Smooth muscle cell (in vitro differentiated cells): Measurements from ENCODE around the gene HERPUD1. TPM values are rescaled to one million over a fixed set of nuclear protein-coding genes. Genes with fewer than 3 reads are reported as not detected.

Experiments
- DNase-seq: peaks from one replicate; lab custom pipeline; 2025; ENCODE audit not compliant: unreplicated experiment; lab: John Stamatoyannopoulos, UW
- H2AFZ ChIP-seq: fragments of 200-600 bp; sonication (generic); 2 replicates; pipeline ENCODE4 v1.6.0; 2016; ENCODE audit warnings: antibody characterized with exemption, low read depth, mild to moderate bottlenecking
- H3F3A ChIP-seq: fragments of 200-600 bp; sonication (generic); 2 replicates; pipeline ENCODE4 v1.6.0; 2017; ENCODE audit warnings: antibody characterized with exemption, low read depth
- H3K27ac ChIP-seq: fragments of 200-600 bp; sonication (generic); 2 replicates; pipeline ENCODE4 v1.5.1; 2016; ENCODE audit warnings: low read depth, mild to moderate bottlenecking
- H3K27me3 ChIP-seq: fragments of 200-600 bp; sonication (generic); 2 replicates; pipeline ENCODE4 v1.6.1; 2016; ENCODE audit warnings: low read depth, mild to moderate bottlenecking
- H3K36me3 ChIP-seq: fragments of 200-600 bp; sonication (generic); 2 replicates; pipeline ENCODE4 v1.5.1; 2016; ENCODE audit warnings: low read depth
- H3K4me1 ChIP-seq: fragments of 200-600 bp; sonication (generic); 2 replicates; pipeline ENCODE4 v1.5.1; 2016; ENCODE audit warnings: low read depth
- H3K4me2 ChIP-seq: fragments of 200-600 bp; sonication (generic); 2 replicates; pipeline ENCODE4 v1.6.0; 2016; ENCODE audit warnings: mild to moderate bottlenecking
- H3K4me3 ChIP-seq: fragments of 200-600 bp; sonication (generic); 2 replicates; pipeline ENCODE4 v1.5.1; 2016; ENCODE audit warnings: mild to moderate bottlenecking
- H3K79me2 ChIP-seq: fragments of 200-600 bp; sonication (generic); 2 replicates; pipeline ENCODE4 v1.6.0; 2016; ENCODE audit warnings: low read depth, mild to moderate bottlenecking
- H3K9ac ChIP-seq: fragments of 200-600 bp; sonication (generic); 2 replicates; pipeline ENCODE4 v1.6.0; 2016; ENCODE audit warnings: low read depth
- H3K9me3 ChIP-seq: fragments of 200-600 bp; sonication (generic); replicated peaks from 2 replicates; pipeline ENCODE4 v1.5.1; 2016; ENCODE audit warnings: low read depth
- H4K20me1 ChIP-seq: fragments of 200-600 bp; sonication (generic); 2 replicates; pipeline ENCODE4 v1.6.0; 2016; ENCODE audit warnings: low read depth
- WGBS: methylation state at CpG from one replicate; pipeline ENCODE4 v1.1.7; 2016; ENCODE audit warnings: low lambda C conversion rate; 5-methylcytosine and 5-hydroxymethylcytosine counted together
- polyA plus RNA-seq: library from polyadenylated mRNA; unstranded; fragments of >200 nt; fragmentation: Nextera tagmentation; extraction: Ambion mirVana; gene quantifications from 2 replicates; pipeline ENCODE4 v1.2.1, GENCODE V29; 2016
- total RNA-seq: library from RNA; depleted of rRNA; stranded (reverse); fragments of >200 nt; gene quantifications from 2 replicates; pipeline ENCODE4 v1.2.3, GENCODE V29; 2014
- TF ChIP-seq, protein P1 (sequence below): fragments of 200-600 bp; sonication (generic); IDR thresholded peaks from 2 replicates; pipeline ENCODE4 v1.5.1; 2017; ENCODE audit warnings: borderline replicate concordance, mild to moderate bottlenecking, antibody characterized with exemption; ENCODE audit not compliant: insufficient read depth, poor library complexity, severe bottlenecking

The HERPUD1 gene
- total and polyA plus RNA-seq, 2 experiments from 2014 or later: 253 to 291 TPM

DNA sequence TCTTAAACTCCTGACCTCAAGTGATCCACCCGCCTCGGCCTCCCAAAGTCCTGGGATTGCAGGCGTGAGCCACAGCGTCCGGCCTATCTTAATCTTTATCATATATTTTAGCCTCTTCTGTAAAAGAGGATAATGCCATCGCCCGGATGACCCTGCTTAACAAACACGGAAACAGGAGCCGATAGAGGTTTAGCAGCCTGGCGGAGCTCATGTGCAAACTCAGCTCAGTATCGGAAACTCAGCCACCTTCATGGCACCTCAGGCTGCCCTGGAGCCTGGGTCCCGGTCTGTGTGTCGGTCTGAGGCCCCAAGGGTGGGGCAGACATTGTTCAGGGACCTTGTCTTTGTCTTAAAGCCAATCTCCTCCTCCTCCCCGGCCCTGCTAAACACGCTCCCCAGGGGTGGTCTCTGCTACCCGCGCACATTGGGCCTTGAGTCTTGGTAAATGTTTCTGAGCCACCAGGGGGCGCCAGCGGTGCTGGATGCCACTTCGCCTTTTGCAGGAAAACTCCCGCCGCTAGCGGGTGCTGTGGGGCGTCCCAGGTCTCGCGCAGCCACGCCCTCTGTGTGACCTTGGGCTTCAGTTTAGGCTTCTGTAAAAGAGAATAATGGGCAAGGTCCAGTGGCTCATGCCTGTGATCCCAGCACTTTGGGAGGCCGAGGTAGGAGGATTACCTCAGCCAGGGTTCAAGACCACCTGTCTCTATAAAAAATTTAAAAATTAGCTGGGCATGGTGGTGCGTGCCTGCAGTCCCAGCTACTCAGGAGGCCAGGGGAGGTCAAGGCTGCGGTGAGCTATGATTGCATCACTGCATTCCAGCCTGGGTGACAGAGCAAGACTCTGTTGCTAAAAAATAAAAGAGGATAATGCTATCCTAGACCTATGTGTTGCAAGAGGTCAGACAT, 32.6 kb downstream of the HERPUD1 start:
- H3K4me3 ChIP-seq: no peak overlapping the region
- peaks cover 10% of the 10 kb centered on the region for H3F3A ChIP-seq
- no peaks in the 10 kb centered on the region for H3K9me3 ChIP-seq
- H3K36me3 ChIP-seq: no peaks in the 10 kb centered on the region
- TF ChIP-seq, protein P1, sequence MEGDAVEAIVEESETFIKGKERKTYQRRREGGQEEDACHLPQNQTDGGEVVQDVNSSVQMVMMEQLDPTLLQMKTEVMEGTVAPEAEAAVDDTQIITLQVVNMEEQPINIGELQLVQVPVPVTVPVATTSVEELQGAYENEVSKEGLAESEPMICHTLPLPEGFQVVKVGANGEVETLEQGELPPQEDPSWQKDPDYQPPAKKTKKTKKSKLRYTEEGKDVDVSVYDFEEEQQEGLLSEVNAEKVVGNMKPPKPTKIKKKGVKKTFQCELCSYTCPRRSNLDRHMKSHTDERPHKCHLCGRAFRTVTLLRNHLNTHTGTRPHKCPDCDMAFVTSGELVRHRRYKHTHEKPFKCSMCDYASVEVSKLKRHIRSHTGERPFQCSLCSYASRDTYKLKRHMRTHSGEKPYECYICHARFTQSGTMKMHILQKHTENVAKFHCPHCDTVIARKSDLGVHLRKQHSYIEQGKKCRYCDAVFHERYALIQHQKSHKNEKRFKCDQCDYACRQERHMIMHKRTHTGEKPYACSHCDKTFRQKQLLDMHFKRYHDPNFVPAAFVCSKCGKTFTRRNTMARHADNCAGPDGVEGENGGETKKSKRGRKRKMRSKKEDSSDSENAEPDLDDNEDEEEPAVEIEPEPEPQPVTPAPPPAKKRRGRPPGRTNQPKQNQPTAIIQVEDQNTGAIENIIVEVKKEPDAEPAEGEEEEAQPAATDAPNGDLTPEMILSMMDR: peak; percentile 52
- no peak overlapping the region for H3K4me2 ChIP-seq
- DNase-seq: no peak
- peak overlapping the region; percentile 65 for H3K27ac ChIP-seq
- no peaks in the 10 kb centered on the region for H4K20me1 ChIP-seq
- H3K27me3 ChIP-seq: no peaks in the 10 kb centered on the region
- no peak overlapping the region for H3K9ac ChIP-seq
- WGBS: 46% methylated on average over 30 of the region's 30 CpGs
- no peaks in the 10 kb centered on the region for H3K79me2 ChIP-seq
- no peaks in the 10 kb centered on the region for H3K4me1 ChIP-seq
- H2AFZ ChIP-seq: no peak overlapping the region

DNA sequence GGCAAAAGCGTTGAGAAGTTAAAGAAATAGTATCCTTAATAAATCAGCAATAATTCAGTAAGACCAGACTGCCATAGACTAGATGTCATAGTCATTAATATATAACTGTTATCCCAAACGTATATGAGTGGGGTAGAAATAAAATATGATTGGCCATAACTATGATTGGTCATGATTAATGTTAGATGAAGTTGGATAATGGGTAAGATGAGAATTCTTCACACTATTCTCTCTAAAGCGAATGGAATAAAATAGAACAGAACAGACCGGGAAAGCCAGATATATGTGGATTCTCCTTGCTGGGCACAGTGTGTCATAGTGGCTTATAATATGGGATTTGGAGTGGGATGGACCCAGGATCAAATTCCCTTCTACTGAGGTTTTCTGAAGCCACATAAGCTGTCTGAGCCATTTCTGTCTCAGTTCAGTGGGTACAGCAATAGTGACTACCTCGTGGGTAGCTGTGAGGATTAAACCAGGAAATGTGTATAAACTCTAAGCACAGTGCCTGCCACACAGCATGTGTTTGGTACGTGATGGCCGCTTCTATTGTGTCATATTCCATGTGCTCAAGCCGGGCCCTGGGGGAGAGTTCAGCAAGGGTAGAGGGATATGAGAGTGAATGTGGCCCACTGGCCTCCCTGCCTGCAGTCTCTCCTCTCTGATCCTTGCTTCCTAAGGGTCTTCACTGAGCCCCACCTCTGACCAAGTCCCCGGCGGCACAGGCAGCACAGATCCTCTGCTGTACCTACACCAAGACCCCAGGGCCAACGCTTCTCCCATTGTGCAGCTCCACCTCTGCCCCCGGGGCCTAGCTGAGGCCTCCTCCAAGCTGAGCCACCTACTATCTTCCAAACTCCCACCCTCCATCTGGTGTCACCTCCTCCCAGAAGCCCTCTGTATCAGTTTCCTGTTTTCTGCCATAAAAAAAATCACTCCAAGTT, 33.5 kb downstream of the HERPUD1 start:
- DNase-seq: no peak
- TF ChIP-seq, protein P1: no peak
- Histone ChIP-seq H4K20me1 (no peaks in the 10 kb centered on the region), H2AFZ (peak overlapping the region; percentile 75), H3K4me3 (no peak overlapping the region), H3F3A (peaks cover 10% of the 10 kb centered on the region), H3K4me2 (no peak overlapping the region), H3K27ac (peak overlapping the region; percentile 65), H3K79me2 (no peaks in the 10 kb centered on the region), H3K9ac (no peak overlapping the region), H3K36me3 (no peaks in the 10 kb centered on the region), H3K27me3 (no peaks in the 10 kb centered on the region), H3K9me3 (no peaks in the 10 kb centered on the region), H3K4me1 (no peaks in the 10 kb centered on the region)
- 56% methylated on average over 12 of the region's 12 CpGs for WGBS

DNA sequence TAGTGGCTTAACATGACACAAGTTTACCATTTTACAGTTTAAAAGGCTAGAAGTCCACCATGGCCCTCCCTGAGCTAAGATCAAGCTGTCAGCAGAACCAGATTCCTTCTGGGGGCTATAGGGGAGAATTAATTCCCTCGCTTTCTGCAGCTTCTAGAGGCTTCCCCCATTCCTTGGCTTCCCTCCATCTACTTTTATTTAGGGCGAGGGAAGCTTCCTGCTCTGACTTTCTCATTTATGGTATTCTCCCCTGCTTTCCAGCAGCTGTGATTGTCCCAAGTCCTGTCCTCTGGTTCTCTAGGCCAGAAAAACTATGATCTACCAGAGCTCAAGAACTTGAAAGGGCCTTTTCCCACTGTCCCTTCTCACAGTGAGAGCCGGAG, 34.1 kb downstream of the HERPUD1 start:
- H3K4me3 ChIP-seq: no peak overlapping the region
- H3K27ac ChIP-seq: peak overlapping the region; percentile 65
- H3K36me3 ChIP-seq: no peaks in the 10 kb centered on the region
- no peaks in the 10 kb centered on the region for H3K9me3 ChIP-seq
- H4K20me1 ChIP-seq: no peaks in the 10 kb centered on the region
- TF ChIP-seq, protein P1: no peak
- H3K4me2 ChIP-seq: no peak overlapping the region
- no peaks in the 10 kb centered on the region for H3K27me3 ChIP-seq
- H3K9ac ChIP-seq: no peak overlapping the region
- no peak for DNase-seq
- no peaks in the 10 kb centered on the region for H3K79me2 ChIP-seq
- 66% methylated on average over 3 of the region's 3 CpGs for WGBS
- no peaks in the 10 kb centered on the region for H3K4me1 ChIP-seq
- H2AFZ ChIP-seq: peak overlapping the region; percentile 75
- H3F3A ChIP-seq: peaks cover 10% of the 10 kb centered on the region
